K562 (cell line): Measurements from ENCODE around the gene PDE4D. TPM values are rescaled to one million over a fixed set of nuclear protein-coding genes. Genes with fewer than 3 reads are reported as not detected.

ENCODE experiments used
- ATAC-seq: fragments of 200-7000 bp; cut with Tn5 transposase; 3 replicates; pipeline ENCODE4 v1.9.1; 2020; ENCODE audit warnings: moderate library complexity
- BruUV-seq: library from RNA; stranded (reverse); fragments of 400-500 nt; replicated peaks from 2 replicates; lab custom pipeline; 2021; lab: Mats Ljungman, UMichigan
- CTCF ChIA-PET: fragments of 300-600 bp; formaldehyde crosslinking; extraction: SDS; loops from one replicate; lab custom pipeline; 2021; ENCODE audit warnings: low intra/inter-chr PET ratio; lab: Yijun Ruan, JAX
- POLR2A ChIA-PET: fragments of 300-600, 350-650 bp; sonication (Branson Sonifier 250); formaldehyde crosslinking; extraction: SDS; loops from one replicate; lab custom pipeline; 2021; ENCODE audit warnings: antibody characterized with exemption, inconsistent platforms; lab: Yijun Ruan, JAX
- DNase-seq, 4 experiments: peaks; one replicate each; pipeline versions ENCODE4 v3.0.0 to v3.0.0-alpha.2; 2011 to 2018; ENCODE audit warnings: low spot score in 3 of 4, mixed read lengths in 3 of 4; ENCODE audit errors: extremely low read depth in 1 of 4
- FAIRE-seq: peaks from 2 replicates; lab custom pipeline; 2011; peaks lifted over from hg19 to GRCh38; lab: Jason Lieb, UNC
- H2AFZ ChIP-seq: 2 replicates; pipeline ENCODE4 v1.6.0; 2011; ENCODE audit warnings: low read depth, low read length, control low read depth, inconsistent platforms
- H3K27ac ChIP-seq: fragments of 200-600 bp; 3 replicates; pipeline ENCODE4 v1.8.0; 2011; ENCODE audit warnings: low read depth, mild to moderate bottlenecking, control low read depth, inconsistent platforms, low read length, moderate library complexity, mixed read lengths; ENCODE audit errors: extremely low read depth
- H3K27me3 ChIP-seq, 2 experiments: fragments of 300-600 bp in 1 of 2; 2 replicates in 1 of 2; 3 replicates in 1 of 2; pipeline versions ENCODE4 v1.6.0 to v1.8.0; 2011; ENCODE audit warnings: inconsistent platforms in 2 of 2, low read length in 2 of 2, mild to moderate bottlenecking in 1 of 2, mixed read lengths in 1 of 2, moderate library complexity in 1 of 2; ENCODE audit not compliant: control insufficient read depth in 2 of 2, insufficient read depth in 2 of 2
- H3K36me3 ChIP-seq: fragments of 300-600 bp; 3 replicates; pipeline ENCODE4 v1.8.0; 2011; ENCODE audit warnings: mild to moderate bottlenecking, low read length, inconsistent platforms; ENCODE audit not compliant: control insufficient read depth, insufficient read depth
- H3K4me1 ChIP-seq, 2 experiments: fragments of 200-600 bp in 1 of 2; replicated peaks in 1 of 2; 2 replicates in 1 of 2; 3 replicates in 1 of 2; pipeline versions ENCODE4 v1.5.1 to v1.8.0; 2011; ENCODE audit warnings: inconsistent platforms in 2 of 2, low read length in 2 of 2, mild to moderate bottlenecking in 1 of 2, mixed read lengths in 1 of 2, moderate library complexity in 1 of 2; ENCODE audit not compliant: control insufficient read depth in 2 of 2, insufficient read depth in 2 of 2
- H3K4me2 ChIP-seq: 2 replicates; pipeline ENCODE4 v1.6.1; 2011; ENCODE audit warnings: low read length, control low read depth, inconsistent platforms, mixed read lengths; ENCODE audit not compliant: insufficient read depth
- H3K4me3 ChIP-seq: fragments of 200-600 bp; sonication (generic), shearing (Covaris generic); 2 replicates; pipeline ENCODE4 v1.5.1; 2016; ENCODE audit warnings: control low read depth, inconsistent platforms
- H3K79me2 ChIP-seq: fragments of 200-600 bp; 3 replicates; pipeline ENCODE4 v1.8.0; 2011; ENCODE audit warnings: low read length, inconsistent platforms; ENCODE audit not compliant: control insufficient read depth, insufficient read depth
- H3K9ac ChIP-seq, 2 experiments: 2 replicates each; pipeline versions ENCODE4 v1.6.0 to v1.6.1; 2011; ENCODE audit warnings: low read depth in 2 of 2, low read length in 2 of 2, control low read depth in 1 of 2, inconsistent platforms in 1 of 2, mild to moderate bottlenecking in 1 of 2, mixed read lengths in 1 of 2; ENCODE audit not compliant: insufficient read depth in 1 of 2
- H3K9me1 ChIP-seq: one replicate; pipeline ENCODE4 v1.6.0; 2011; ENCODE audit warnings: inconsistent platforms, mild to moderate bottlenecking, low read length, moderate library complexity; ENCODE audit not compliant: control insufficient read depth, insufficient read depth
- H3K9me3 ChIP-seq: replicated peaks from 2 replicates; pipeline ENCODE4 v1.5.1; 2011; ENCODE audit warnings: low read depth, low read length, inconsistent platforms; ENCODE audit not compliant: control insufficient read depth, insufficient read depth
- H4K20me1 ChIP-seq: replicated peaks from 2 replicates; pipeline ENCODE4 v1.6.1; 2011; ENCODE audit warnings: low read length, inconsistent platforms, mixed read lengths; ENCODE audit not compliant: control insufficient read depth, insufficient read depth
- BCOR ChIP-seq: fragments of 450-650 bp; IDR thresholded peaks from 2 replicates; pipeline ENCODE4 v1.6.1; 2016
- FOXJ2 ChIP-seq: fragments of 200-800 bp; sonication (Bioruptor generic); IDR thresholded peaks from 2 replicates; pipeline ENCODE4 v1.6.1; 2016; ENCODE audit warnings: missing genetic modification characterization, missing compliant biosample characterization
- HDAC8 ChIP-seq: fragments of 450-650 bp; IDR thresholded peaks from 2 replicates; pipeline ENCODE4 v1.6.1; 2016; ENCODE audit warnings: mild to moderate bottlenecking, missing genetic modification characterization, moderate library complexity, missing compliant biosample characterization
- KDM1A ChIP-seq, 2 experiments: fragments of 450-650 bp; IDR thresholded peaks; 2 replicates each; pipeline ENCODE4 v1.6.1; 2016; ENCODE audit warnings: mild to moderate bottlenecking in 2 of 2
- NCOA1 ChIP-seq: fragments of 450-650 bp; IDR thresholded peaks from 2 replicates; pipeline ENCODE4 v1.6.1; 2016; ENCODE audit warnings: low read depth
- SIRT6 ChIP-seq: IDR thresholded peaks from one replicate; pipeline ENCODE4 v1.6.1; 2012; ENCODE audit warnings: low read depth, mild to moderate bottlenecking, control low read depth, inconsistent platforms, low read length, moderate library complexity
- TAL1 ChIP-seq: fragments of 450-650 bp; IDR thresholded peaks from 2 replicates; pipeline ENCODE4 v1.6.1; 2016; ENCODE audit warnings: mild to moderate bottlenecking
- TOE1 ChIP-seq, 2 experiments: fragments of 450-650 bp in 1 of 2; sonication (generic) in 1 of 2; formaldehyde crosslinking in 1 of 2; IDR thresholded peaks; 2 replicates each; pipeline versions ENCODE4 v1.7.1 to v1.8.0; 2016 to 2022; ENCODE audit warnings: borderline replicate concordance in 2 of 2, mild to moderate bottlenecking in 2 of 2, antibody characterized with exemption in 1 of 2, inconsistent platforms in 1 of 2, low read depth in 1 of 2, missing genetic modification reagents in 1 of 2, moderate library complexity in 1 of 2
- ZBTB17 ChIP-seq: fragments of 450-650 bp; formaldehyde crosslinking; IDR thresholded peaks from 2 replicates; pipeline ENCODE4 v1.4.0; 2020; ENCODE audit warnings: mild to moderate bottlenecking
- ZC3H4 ChIP-seq: sonication (generic); formaldehyde crosslinking; IDR thresholded peaks from 2 replicates; pipeline ENCODE4 v1.9.0; 2021; ENCODE audit warnings: missing genetic modification reagents, borderline replicate concordance
- ZNF224 ChIP-seq: sonication (generic); formaldehyde crosslinking; IDR thresholded peaks from 2 replicates; pipeline ENCODE4 v1.8.0; 2022; ENCODE audit warnings: mild to moderate bottlenecking, missing genetic modification reagents
- ZNF347 ChIP-seq: fragments of 450-650 bp; formaldehyde crosslinking; IDR thresholded peaks from 2 replicates; pipeline ENCODE4 v1.4.0; 2020; ENCODE audit warnings: low read depth, mild to moderate bottlenecking, moderate library complexity
- ZNF766 ChIP-seq: fragments of 200-800 bp; sonication (Bioruptor generic); conservative IDR thresholded peaks from 2 replicates; pipeline ENCODE4 v1.6.1; 2016; ENCODE audit warnings: missing genetic modification characterization, missing compliant biosample characterization
- WGBS: fragments of 100-300 bp; shearing (Covaris generic); methylation state at CpG from one replicate; pipeline ENCODE4 v1.1.6; 2016; ENCODE audit warnings: low coverage, mixed read lengths; ENCODE audit not compliant: insufficient coverage; ENCODE audit errors: missing lambda C conversion rate; 5-methylcytosine and 5-hydroxymethylcytosine counted together
- in situ Hi-C: fragments of 300-500 bp; cut with MboI; formaldehyde crosslinking; loops from 4 replicates; pipeline ENCODE4 v1.15.0; 2018; ENCODE audit warnings: inconsistent platforms, mixed read lengths
- intact Hi-C: fragments of 100-400 bp; cut with micrococcal nuclease; formaldehyde crosslinking; loops from 2 replicates; pipeline ENCODE4 v1.14.2; 2022
- polyA plus RNA-seq, 8 experiments: library from polyadenylated mRNA; depleted of rRNA in 4 of 8; stranded (reverse) in 5 of 8; unstranded in 3 of 8; fragments of >200 nt; fragmentation: Nextera tagmentation in 2 of 8; fragmentation: Illumina TruSeq in 1 of 8; extraction: Ambion mirVana in 2 of 8; extraction: Trizol in 1 of 8; gene quantifications; 2 replicates each; pipeline versions ENCODE4 v1.2.1 to v1.2.3, GENCODE V29; 2011 to 2014; ENCODE audit warnings: inconsistent platforms in 1 of 8, missing spikeins in 1 of 8
- total RNA-seq, 7 experiments: library from RNA; depleted of rRNA in 6 of 7; stranded (reverse); fragments of >200 nt in 6 of 7; fragmentation: Illumina TruSeq in 2 of 7; extraction: Trizol in 2 of 7; gene quantifications; 2 replicates each; pipeline versions ENCODE4 v1.2.1 to v1.2.3, GENCODE V29; 2011 to 2021; ENCODE audit warnings: low replicate concordance in 1 of 7
- TF ChIP-seq, protein P1 (sequence below): sonication (generic); formaldehyde crosslinking; IDR thresholded peaks from 2 replicates; pipeline ENCODE4 v1.8.0; 2022; ENCODE audit warnings: missing genetic modification reagents, mild to moderate bottlenecking, moderate library complexity, borderline replicate concordance
- TF ChIP-seq, protein P2 (sequence below): fragments of 450-650 bp; IDR thresholded peaks from 2 replicates; pipeline ENCODE4 v1.6.1; 2016; ENCODE audit warnings: antibody characterized with exemption
- TF ChIP-seq, protein P3 (sequence below), 2 experiments: fragments of 450-650 bp in 1 of 2; sonication (generic) in 1 of 2; formaldehyde crosslinking; conservative IDR thresholded peaks; 2 replicates each; pipeline versions ENCODE4 v1.4.0 to v1.8.1; 2020 to 2022; ENCODE audit warnings: mild to moderate bottlenecking in 1 of 2, missing genetic modification reagents in 1 of 2
- TF ChIP-seq, protein P4 (sequence below): fragments of 250-450 bp; sonication (Bioruptor Pico); IDR thresholded peaks from 2 replicates; pipeline ENCODE4 v1.8.0; 2022; ENCODE audit warnings: moderate library complexity, mild to moderate bottlenecking, inconsistent platforms
- TF ChIP-seq, protein P5 (sequence below): fragments of 250-450 bp; sonication (Bioruptor Pico); IDR thresholded peaks from 2 replicates; pipeline ENCODE4 v1.4.0; 2020; ENCODE audit warnings: mild to moderate bottlenecking

PDE4D gene
- total and polyA plus RNA-seq, 9 of the 15 experiments (the other 6 are each of a cell fraction or from before 2014, with no cell fraction given): 0.04 to 0.46 (median 0.13) TPM

DNA sequence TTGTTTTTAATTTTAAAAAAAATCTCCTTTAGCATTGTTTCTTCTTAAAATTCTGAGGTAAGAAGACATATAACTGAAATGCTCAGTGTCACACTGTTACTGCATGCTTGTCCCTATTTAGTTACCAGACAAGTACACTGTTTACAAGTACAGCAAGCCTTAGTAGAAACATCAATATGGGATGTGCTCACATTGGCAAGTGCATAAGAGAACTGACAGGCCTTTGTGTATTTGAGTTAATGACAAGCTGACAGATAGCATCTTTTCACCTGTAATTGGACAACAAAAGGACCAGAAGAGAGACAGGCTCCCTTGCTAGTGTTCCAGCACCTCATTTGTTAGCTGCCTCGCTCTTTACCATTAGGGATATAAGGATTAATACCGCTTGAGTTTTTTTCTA, 63.6 kb downstream of the PDE4D start:
- intact Hi-C loops: no loop called here
- Histone ChIP-seq H3K79me2 (no peaks in the 10 kb centered on the region), H2AFZ (no peak overlapping the region), H3K27me3 (no peaks in the 10 kb centered on the region), H3K4me2 (no peak overlapping the region), H3K36me3 (no peaks in the 10 kb centered on the region), H3K4me1 (no peaks in the 10 kb centered on the region), H3K9me1 (no peaks in the 10 kb centered on the region), H3K9ac (no peak overlapping the region), H4K20me1 (no peaks in the 10 kb centered on the region), H3K4me3 (no peak overlapping the region), H3K9me3 (no peaks in the 10 kb centered on the region), H3K27ac (no peak overlapping the region)
- ChIA-PET CTCF (no interaction called here), POLR2A (no interaction called here)
- WGBS: 0% methylated on average over 2 of the region's 2 CpGs
- no peak for ATAC-seq
- no TSS peak for BruUV-seq
- no peak for FAIRE-seq
- in situ Hi-C loops: no loop called here
- DNase-seq: no peak
- no peak for TF ChIP-seq TOE1 (IDR thresholded peaks at IDR 0.05; ENCODE audit: borderline replicate concordance)
- TF ChIP-seq TOE1 (CRISPR knock-in tag; IDR thresholded peaks at IDR 0.05; ENCODE audit: borderline replicate concordance, low read depth): no peak
- TF ChIP-seq BCOR: no peak
- TF ChIP-seq, protein P1, sequence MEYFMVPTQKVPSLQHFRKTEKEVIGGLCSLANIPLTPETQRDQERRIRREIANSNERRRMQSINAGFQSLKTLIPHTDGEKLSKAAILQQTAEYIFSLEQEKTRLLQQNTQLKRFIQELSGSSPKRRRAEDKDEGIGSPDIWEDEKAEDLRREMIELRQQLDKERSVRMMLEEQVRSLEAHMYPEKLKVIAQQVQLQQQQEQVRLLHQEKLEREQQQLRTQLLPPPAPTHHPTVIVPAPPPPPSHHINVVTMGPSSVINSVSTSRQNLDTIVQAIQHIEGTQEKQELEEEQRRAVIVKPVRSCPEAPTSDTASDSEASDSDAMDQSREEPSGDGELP (CRISPR knock-in tag): no peak
- no peak for TF ChIP-seq KDM1A (IDR thresholded peaks at IDR 0.05)
- no peak for TF ChIP-seq TAL1
- TF ChIP-seq, protein P2, sequence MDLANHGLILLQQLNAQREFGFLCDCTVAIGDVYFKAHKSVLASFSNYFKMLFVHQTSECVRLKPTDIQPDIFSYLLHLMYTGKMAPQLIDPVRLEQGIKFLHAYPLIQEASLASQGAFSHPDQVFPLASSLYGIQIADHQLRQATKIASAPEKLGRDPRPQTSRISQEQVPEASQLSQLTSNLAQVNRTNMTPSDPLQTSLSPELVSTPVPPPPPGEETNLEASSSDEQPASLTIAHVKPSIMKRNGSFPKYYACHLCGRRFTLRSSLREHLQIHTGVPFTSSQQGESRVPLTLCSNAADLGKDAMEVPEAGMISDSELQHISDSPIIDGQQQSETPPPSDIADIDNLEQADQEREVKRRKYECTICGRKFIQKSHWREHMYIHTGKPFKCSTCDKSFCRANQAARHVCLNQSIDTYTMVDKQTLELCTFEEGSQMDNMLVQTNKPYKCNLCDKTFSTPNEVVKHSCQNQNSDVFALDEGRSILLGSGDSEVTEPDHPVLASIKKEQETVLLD: no peak
- TF ChIP-seq, protein P3, sequence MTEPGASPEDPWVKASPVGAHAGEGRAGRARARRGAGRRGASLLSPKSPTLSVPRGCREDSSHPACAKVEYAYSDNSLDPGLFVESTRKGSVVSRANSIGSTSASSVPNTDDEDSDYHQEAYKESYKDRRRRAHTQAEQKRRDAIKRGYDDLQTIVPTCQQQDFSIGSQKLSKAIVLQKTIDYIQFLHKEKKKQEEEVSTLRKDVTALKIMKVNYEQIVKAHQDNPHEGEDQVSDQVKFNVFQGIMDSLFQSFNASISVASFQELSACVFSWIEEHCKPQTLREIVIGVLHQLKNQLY (CRISPR knock-in tag; conservative IDR thresholded peaks at IDR 0.05): no peak
- TF ChIP-seq FOXJ2 (tag): no peak
- TF ChIP-seq, protein P4, sequence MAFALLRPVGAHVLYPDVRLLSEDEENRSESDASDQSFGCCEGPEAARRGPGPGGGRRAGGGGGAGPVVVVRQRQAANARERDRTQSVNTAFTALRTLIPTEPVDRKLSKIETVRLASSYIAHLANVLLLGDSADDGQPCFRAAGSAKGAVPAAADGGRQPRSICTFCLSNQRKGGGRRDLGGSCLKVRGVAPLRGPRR (CRISPR knock-in tag): no peak
- TF ChIP-seq, protein P5, sequence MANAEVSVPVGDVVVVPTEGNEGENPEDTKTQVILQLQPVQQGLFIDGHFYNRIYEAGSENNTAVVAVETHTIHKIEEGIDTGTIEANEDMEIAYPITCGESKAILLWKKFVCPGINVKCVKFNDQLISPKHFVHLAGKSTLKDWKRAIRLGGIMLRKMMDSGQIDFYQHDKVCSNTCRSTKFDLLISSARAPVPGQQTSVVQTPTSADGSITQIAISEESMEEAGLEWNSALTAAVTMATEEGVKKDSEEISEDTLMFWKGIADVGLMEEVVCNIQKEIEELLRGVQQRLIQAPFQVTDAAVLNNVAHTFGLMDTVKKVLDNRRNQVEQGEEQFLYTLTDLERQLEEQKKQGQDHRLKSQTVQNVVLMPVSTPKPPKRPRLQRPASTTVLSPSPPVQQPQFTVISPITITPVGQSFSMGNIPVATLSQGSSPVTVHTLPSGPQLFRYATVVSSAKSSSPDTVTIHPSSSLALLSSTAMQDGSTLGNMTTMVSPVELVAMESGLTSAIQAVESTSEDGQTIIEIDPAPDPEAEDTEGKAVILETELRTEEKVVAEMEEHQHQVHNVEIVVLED (CRISPR knock-in tag): no peak
- TF ChIP-seq ZNF347: no peak
- no peak for TF ChIP-seq NCOA1
- TF ChIP-seq ZC3H4 (CRISPR knock-in tag): no peak
- TF ChIP-seq ZNF766 (CRISPR knock-in tag): no peak
- TF ChIP-seq HDAC8 (tag): no peak
- no peak for TF ChIP-seq ZBTB17
- TF ChIP-seq SIRT6: no peak
- no peak for TF ChIP-seq ZNF224 (CRISPR knock-in tag)
